PC-9 (cell line): ENCODE measurements around the gene SLC6A6. TPM values are rescaled to one million over a fixed set of nuclear protein-coding genes. Genes with fewer than 3 reads are reported as not detected.
A peak's percentile ranks its signal among the peaks of the same experiment; 100 is the strongest.

Source experiments
- BruUV-seq: library from RNA; stranded (reverse); fragments of 400-500 nt; replicated peaks from 2 replicates; lab custom pipeline; 2021; lab: Mats Ljungman, UMichigan
- CTCF ChIA-PET: fragments of 300-600 bp; sonication (Branson Sonifier 250); formaldehyde crosslinking; loops from one replicate; lab custom pipeline; 2022; ENCODE audit warnings: antibody characterized with exemption; lab: Charles Lee
- POLR2A ChIA-PET: fragments of 300-600 bp; sonication (Branson Sonifier 250); formaldehyde crosslinking; loops from one replicate; lab custom pipeline; 2022; ENCODE audit warnings: antibody characterized with exemption; ENCODE audit not compliant: unreplicated experiment; lab: Charles Lee
- DNase-seq, 2 experiments: peaks; one replicate each; pipeline versions ENCODE4 v3.0.0 to v3.0.0-alpha.2; 2015 to 2022; ENCODE audit warnings: mixed read lengths in 1 of 2
- H2AFZ ChIP-seq: fragments of 200-600 bp; sonication (generic); 2 replicates; pipeline ENCODE4 v1.8.1; 2017; ENCODE audit warnings: antibody characterized with exemption
- H3F3A ChIP-seq: fragments of 200-600 bp; sonication (generic); 2 replicates; pipeline ENCODE4 v1.8.1; 2017; ENCODE audit warnings: antibody characterized with exemption, mild to moderate bottlenecking, low read depth; ENCODE audit not compliant: insufficient read depth
- H3K27ac ChIP-seq: fragments of 200-600 bp; sonication (generic); 2 replicates; pipeline ENCODE4 v1.6.1; 2016; ENCODE audit warnings: mixed run types
- H3K27me3 ChIP-seq: fragments of 200-600 bp; sonication (generic); 2 replicates; pipeline ENCODE4 v1.6.1; 2016; ENCODE audit warnings: low read depth, mixed run types; ENCODE audit not compliant: insufficient read depth
- H3K36me3 ChIP-seq: fragments of 200-600 bp; sonication (generic); 2 replicates; pipeline ENCODE4 v1.6.1; 2016; ENCODE audit warnings: low read depth, mixed run types
- H3K4me1 ChIP-seq: fragments of 200-600 bp; sonication (generic); replicated peaks from 2 replicates; pipeline ENCODE4 v1.6.1; 2016; ENCODE audit warnings: mixed run types; ENCODE audit not compliant: insufficient read depth
- H3K4me2 ChIP-seq: fragments of 200-600 bp; sonication (generic); 2 replicates; pipeline ENCODE4 v1.6.1; 2017; ENCODE audit warnings: mixed run types
- H3K4me3 ChIP-seq: fragments of 200-600 bp; sonication (generic); 2 replicates; pipeline ENCODE4 v1.6.1; 2016; ENCODE audit warnings: mixed run types
- H3K79me2 ChIP-seq: fragments of 200-600 bp; sonication (generic); 2 replicates; pipeline ENCODE4 v1.6.1; 2017; ENCODE audit warnings: low read depth, mixed run types
- H3K9me2 ChIP-seq: fragments of 200-600 bp; sonication (generic); 2 replicates; pipeline ENCODE4 v1.8.1; 2017; ENCODE audit warnings: mild to moderate bottlenecking; ENCODE audit not compliant: insufficient read depth
- H3K9me3 ChIP-seq: fragments of 200-600 bp; sonication (generic); 2 replicates; pipeline ENCODE4 v1.8.1; 2016; ENCODE audit warnings: low read depth; ENCODE audit not compliant: insufficient read depth
- H4K20me1 ChIP-seq: fragments of 200-600 bp; sonication (generic); 2 replicates; pipeline ENCODE4 v1.8.1; 2017; ENCODE audit not compliant: insufficient read depth
- EZH2 ChIP-seq: fragments of 200-600 bp; sonication (generic); IDR thresholded peaks from 2 replicates; pipeline ENCODE4 v1.8.0; 2017; ENCODE audit warnings: antibody characterized with exemption, low read depth
- intact Hi-C: fragments of 100-400 bp; cut with micrococcal nuclease; formaldehyde crosslinking; loops from one replicate; pipeline ENCODE4 v1.10.0; 2022; ENCODE audit not compliant: unreplicated experiment
- total RNA-seq: library from RNA; stranded (reverse); gene quantifications from 2 replicates; pipeline ENCODE4 v1.2.3, GENCODE V29; 2021
- TF ChIP-seq, protein P1 (sequence below): fragments of 200-600 bp; sonication (generic); conservative IDR thresholded peaks from 2 replicates; pipeline ENCODE4 v1.6.1; 2017; ENCODE audit warnings: mixed run types, antibody characterized with exemption, mild to moderate bottlenecking, moderate library complexity

Gene SLC6A6
- total RNA-seq, 1 experiment from 2014 or later: 122 TPM

DNA sequence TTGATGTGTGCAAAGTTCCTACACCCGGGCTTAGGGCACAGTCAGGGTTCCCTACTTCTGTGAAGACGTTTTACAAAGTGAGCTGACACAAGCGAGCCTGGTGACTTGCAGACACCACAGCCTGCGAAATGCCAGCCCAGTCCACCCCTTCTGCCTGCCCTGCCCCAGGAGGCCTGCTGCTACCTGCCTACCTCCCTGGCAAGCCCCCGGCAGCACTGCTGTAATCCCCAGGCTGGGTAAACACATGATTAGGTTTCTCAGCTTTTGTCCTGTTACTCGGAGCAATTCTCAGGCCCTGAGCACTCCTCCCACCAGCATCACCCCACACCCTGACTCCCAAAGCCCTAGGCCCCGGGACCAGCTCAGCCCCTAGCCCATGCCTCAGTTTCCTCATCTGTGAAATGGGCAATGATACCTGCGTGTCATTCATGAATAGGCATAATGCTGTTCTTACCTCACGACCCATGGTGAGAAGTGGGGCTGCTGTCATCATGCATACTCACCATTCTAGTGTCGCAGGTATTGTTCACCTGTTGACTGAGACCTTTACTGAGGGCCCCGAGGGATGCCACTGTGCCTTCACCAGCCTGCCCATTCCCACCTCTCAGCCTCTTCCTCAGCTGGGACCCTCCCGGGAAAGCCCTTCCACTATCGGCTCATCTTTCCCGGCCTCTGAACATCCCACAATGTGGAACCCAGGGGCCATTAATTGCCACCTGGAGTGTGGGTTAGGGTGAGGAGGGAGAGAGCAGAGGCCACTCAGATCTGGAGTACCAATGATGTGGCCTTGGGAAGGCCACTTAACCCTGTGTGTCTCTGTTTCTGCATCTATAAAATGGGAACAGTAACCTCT, 31.5 kb upstream of the SLC6A6 start:
- peaks cover 54% of the 10 kb centered on the region for H3K4me1 ChIP-seq
- TF ChIP-seq, protein P1, sequence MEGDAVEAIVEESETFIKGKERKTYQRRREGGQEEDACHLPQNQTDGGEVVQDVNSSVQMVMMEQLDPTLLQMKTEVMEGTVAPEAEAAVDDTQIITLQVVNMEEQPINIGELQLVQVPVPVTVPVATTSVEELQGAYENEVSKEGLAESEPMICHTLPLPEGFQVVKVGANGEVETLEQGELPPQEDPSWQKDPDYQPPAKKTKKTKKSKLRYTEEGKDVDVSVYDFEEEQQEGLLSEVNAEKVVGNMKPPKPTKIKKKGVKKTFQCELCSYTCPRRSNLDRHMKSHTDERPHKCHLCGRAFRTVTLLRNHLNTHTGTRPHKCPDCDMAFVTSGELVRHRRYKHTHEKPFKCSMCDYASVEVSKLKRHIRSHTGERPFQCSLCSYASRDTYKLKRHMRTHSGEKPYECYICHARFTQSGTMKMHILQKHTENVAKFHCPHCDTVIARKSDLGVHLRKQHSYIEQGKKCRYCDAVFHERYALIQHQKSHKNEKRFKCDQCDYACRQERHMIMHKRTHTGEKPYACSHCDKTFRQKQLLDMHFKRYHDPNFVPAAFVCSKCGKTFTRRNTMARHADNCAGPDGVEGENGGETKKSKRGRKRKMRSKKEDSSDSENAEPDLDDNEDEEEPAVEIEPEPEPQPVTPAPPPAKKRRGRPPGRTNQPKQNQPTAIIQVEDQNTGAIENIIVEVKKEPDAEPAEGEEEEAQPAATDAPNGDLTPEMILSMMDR: no peak
- TF ChIP-seq EZH2: no peak
- peak overlapping the region; percentile 62 for H3K27ac ChIP-seq
- no peak overlapping the region for H3K4me3 ChIP-seq
- BruUV-seq: no TSS peak
- H3K9me3 ChIP-seq: no peaks in the 10 kb centered on the region
- ChIA-PET POLR2A (interaction anchor here (0.6 kb wide), 2 partner anchors 25 to 218 kb away, joined by 3 read pairs; no protein-coding TSS in a partner anchor), CTCF (interaction anchor here (0.6 to 1.0 kb wide), 2 partner anchors 53 to 54 kb away, joined by 5 to 7 read pairs; no protein-coding TSS in a partner anchor)
- H2AFZ ChIP-seq: no peak overlapping the region
- no peaks in the 10 kb centered on the region for H3K9me2 ChIP-seq
- no peaks in the 10 kb centered on the region for H3K36me3 ChIP-seq
- H4K20me1 ChIP-seq: no peaks in the 10 kb centered on the region
- DNase-seq: no peak
- H3K4me2 ChIP-seq: peak overlapping the region; percentile 48
- peaks cover 36% of the 10 kb centered on the region; the same call in 1 of the 2 replicates for H3F3A ChIP-seq
- no peaks in the 10 kb centered on the region for H3K27me3 ChIP-seq
- no peaks in the 10 kb centered on the region for H3K79me2 ChIP-seq
- intact Hi-C loops: loop anchor here (1.0 to 5.0 kb wide), 4 partner anchors 34 to 169 kb away; no protein-coding TSS in a partner anchor

- intact Hi-C loops: loop anchor here (1.0 to 5.0 kb wide), 5 partner anchors 30 to 170 kb away; partner anchors contain the start of gene SLC6A6
- Histone ChIP-seq H4K20me1 (no peaks in the 10 kb centered on the region), H3K27ac (peak overlapping the region; percentile 62), H3K36me3 (no peaks in the 10 kb centered on the region), H2AFZ (no peak overlapping the region), H3K4me3 (no peak overlapping the region), H3K4me2 (peak overlapping the region; percentile 48), H3K27me3 (no peaks in the 10 kb centered on the region), H3K79me2 (no peaks in the 10 kb centered on the region), H3F3A (peaks cover 36% of the 10 kb centered on the region; the same call in 1 of the 2 replicates), H3K4me1 (peaks cover 54% of the 10 kb centered on the region), H3K9me3 (no peaks in the 10 kb centered on the region), H3K9me2 (no peaks in the 10 kb centered on the region)
- peak; percentile 90 to 93 for DNase-seq
- POLR2A ChIA-PET: interaction anchor here (0.6 kb wide), 2 partner anchors 26 to 219 kb away, joined by 3 read pairs; no protein-coding TSS in a partner anchor
- TF ChIP-seq, protein P1: no peak; the same call in 1 of the 2 replicates
- no peak for TF ChIP-seq EZH2
- CTCF ChIA-PET: interaction anchor here (0.8 to 1.0 kb wide), 3 partner anchors 30 to 168 kb away, joined by 3 to 5 read pairs (median 3); no protein-coding TSS in a partner anchor
- BruUV-seq: no TSS peak
Measured at GRCh38 chr3:14371573-14372474, 30.6 kb upstream of the SLC6A6 start.

- ChIA-PET CTCF (interaction anchor here (0.8 to 1.0 kb wide), 2 partner anchors 29 to 169 kb away, joined by 3 read pairs; no protein-coding TSS in a partner anchor), POLR2A (no interaction called here)
- H3K27me3 ChIP-seq: no peaks in the 10 kb centered on the region
Measured at GRCh38 chr3:14372587-14372986, 29.8 kb upstream of the SLC6A6 start.

More at GRCh38 chr3:14372587-14372986, 29.8 kb upstream of the SLC6A6 start:
- TF ChIP-seq, protein P1: no peak
- TF ChIP-seq EZH2: no peak
- intact Hi-C loops: loop anchor here (1.0 to 5.0 kb wide), 4 partner anchors 30 to 170 kb away; partner anchors contain the start of gene SLC6A6
- no peaks in the 10 kb centered on the region for H3K9me3 ChIP-seq
- no peaks in the 10 kb centered on the region for H3K79me2 ChIP-seq
- DNase-seq: no peak
- H4K20me1 ChIP-seq: no peaks in the 10 kb centered on the region
- BruUV-seq: no TSS peak
- H3K4me2 ChIP-seq: peak overlapping the region; percentile 48
- H3K9me2 ChIP-seq: no peaks in the 10 kb centered on the region
- no peak overlapping the region for H3K4me3 ChIP-seq
- H3K36me3 ChIP-seq: no peaks in the 10 kb centered on the region
- H3F3A ChIP-seq: peaks cover 42% of the 10 kb centered on the region; the same call in 1 of the 2 replicates
- H3K4me1 ChIP-seq: peaks cover 61% of the 10 kb centered on the region
- H3K27ac ChIP-seq: peak overlapping the region; percentile 62
- H2AFZ ChIP-seq: no peak overlapping the region
